Stimulated activated CD8-positive, alpha-beta memory T cell treated with anti-CD3 and anti-CD28 coated beads, Interleukin-4, amount 100 ng/mL, for 24 hours (primary cell): ENCODE measurements around the gene ABCB11.
"Not testable (repeated sequence)": the region's sequence is repeated elsewhere in the genome, so short reads cannot be mapped to it uniquely, and the experiment has no call there.

Experiments used
- DNase-seq: peaks from one replicate; pipeline ENCODE4 v3.0.0-alpha.2; 2020; ENCODE audit warnings: low read depth

ABCB11 gene

GRCh38 chr2:169042856-169043255, 11.7 kb upstream of the ABCB11 start:
- no peak for DNase-seq

- no peak for DNase-seq
Observed at GRCh38 chr2:169041594-169041993, 10.5 kb upstream of the ABCB11 start.

- DNase-seq, result no peak
Observed at GRCh38 chr2:169039702-169040101, 8.6 kb upstream of the ABCB11 start.

- no peak for DNase-seq
Observed at GRCh38 chr2:169038338-169038757, 7.2 kb upstream of the ABCB11 start.

- DNase-seq, result no peak
Observed at GRCh38 chr2:169036736-169037440, 5.8 kb upstream of the ABCB11 start.

GRCh38 chr2:169035887-169036286, 4.8 kb upstream of the ABCB11 start:
- no peak for DNase-seq

GRCh38 chr2:169034984-169035544, 3.9 kb upstream of the ABCB11 start:
- no peak for DNase-seq

- DNase-seq, result no peak
Observed at GRCh38 chr2:169034256-169034655, 3.1 kb upstream of the ABCB11 start.

GRCh38 chr2:169029341-169029740, 1.8 kb downstream of the ABCB11 start:
- no peak for DNase-seq

- DNase-seq, result no peak
Observed at GRCh38 chr2:169027234-169027633, 3.9 kb downstream of the ABCB11 start.

- no peak for DNase-seq
Observed at GRCh38 chr2:169026056-169026455, 5.1 kb downstream of the ABCB11 start.

- no peak for DNase-seq
Observed at GRCh38 chr2:169023161-169023560, 8.0 kb downstream of the ABCB11 start.

GRCh38 chr2:169018390-169018789, 12.7 kb downstream of the ABCB11 start:
- no peak for DNase-seq

- no peak for DNase-seq
Observed at GRCh38 chr2:169015943-169016342, 15.2 kb downstream of the ABCB11 start.

GRCh38 chr2:169014780-169015179, 16.3 kb downstream of the ABCB11 start:
- DNase-seq, result no peak

- no peak for DNase-seq
Observed at GRCh38 chr2:169013628-169014026, 17.5 kb downstream of the ABCB11 start.

GRCh38 chr2:169012812-169013627, 18.1 kb downstream of the ABCB11 start:
- no peak for DNase-seq

- DNase-seq, result not testable (repeated sequence)
Observed at GRCh38 chr2:169012191-169012792, 18.8 kb downstream of the ABCB11 start.

- no peak for DNase-seq
Observed at GRCh38 chr2:169011698-169012097, 19.4 kb downstream of the ABCB11 start.

- no peak for DNase-seq
Observed at GRCh38 chr2:169010633-169011460, 20.3 kb downstream of the ABCB11 start.

GRCh38 chr2:169009865-169010579, 21.1 kb downstream of the ABCB11 start:
- DNase-seq, result no peak
